Muscle of leg (tissue), 11 donors: ENCODE data around the gene VRK2. TPM values are rescaled to one million over a fixed set of nuclear protein-coding genes. Genes with fewer than 3 reads are reported as not detected.

ENCODE experiments used
- DNase-seq: peaks from one replicate; pipeline ENCODE4 v3.0.0; 2013
- H3K27ac ChIP-seq: one replicate; pipeline ENCODE4 v1.5.1; 2013; ENCODE audit warnings: mild to moderate bottlenecking, low read length, control low read depth
- H3K27me3 ChIP-seq: one replicate; pipeline ENCODE4 v1.6.1; 2013; ENCODE audit warnings: low read length; ENCODE audit not compliant: control insufficient read depth, insufficient read depth
- H3K36me3 ChIP-seq: one replicate; pipeline ENCODE4 v1.6.1; 2013; ENCODE audit warnings: low read length; ENCODE audit not compliant: control insufficient read depth, insufficient read depth
- H3K4me1 ChIP-seq: one replicate; pipeline ENCODE4 v1.6.1; 2013; ENCODE audit warnings: low read length; ENCODE audit not compliant: control insufficient read depth, insufficient read depth
- H3K4me3 ChIP-seq: one replicate; pipeline ENCODE4 v1.5.1; 2013; ENCODE audit warnings: low read length, control low read depth
- H3K9me3 ChIP-seq: replicated peaks from 2 replicates; pipeline ENCODE4 v1.6.1; 2013; ENCODE audit warnings: low read depth, low read length; ENCODE audit not compliant: control insufficient read depth
- WGBS: methylation state at CpG from one replicate; pipeline ENCODE4 v1.1.5; 2013; ENCODE audit warnings: missing lambda C conversion rate; ENCODE audit not compliant: insufficient coverage; 5-methylcytosine and 5-hydroxymethylcytosine counted together
- polyA plus RNA-seq, 8 donors: library from polyadenylated mRNA; unstranded; fragments of 120-200 nt; gene quantifications; one replicate each; pipeline versions ENCODE4 v1.2.1 to v1.2.3, GENCODE V29; 2013; ENCODE audit warnings: inconsistent platforms in 1 of 8, low replicate concordance in 1 of 8; ENCODE audit not compliant: insufficient read length in 8 of 8, insufficient read depth in 1 of 8
- total RNA-seq: library from RNA; stranded (reverse); fragments of 120-200 nt; gene quantifications from one replicate; pipeline ENCODE4 v1.2.4, GENCODE V29; 2013

The VRK2 gene
- total and polyA plus RNA-seq, 9 donors: 12.2 to 17.7 (median 14.2) TPM

GRCh38 chr2:58207189-58207588, 160.6 kb downstream of the VRK2 start:
- Histone ChIP-seq H3K4me1 (no peaks in the 10 kb centered on the region), H3K27me3 (no peaks in the 10 kb centered on the region), H3K9me3 (peaks cover 7% of the 10 kb centered on the region), H3K27ac (no peak overlapping the region), H3K4me3 (no peak overlapping the region), H3K36me3 (peaks cover 10% of the 10 kb centered on the region)
- no CpG with 5 or more reads among the region's 3 CpGs for WGBS
- no peak for DNase-seq

Other genes starting within 250 kb of the VRK2 start
- gene FANCL, start 194.5 kb downstream of the VRK2 start, total RNA-seq: 25.5 TPM
- 10 to 100 TPM; 21.2 to 29.2 (median 25.5) TPM for gene FANCL, start 194.5 kb downstream of the VRK2 start, polyA plus RNA-seq